B cell (primary cell): ENCODE measurements around the gene SLC25A40.

Experiments used
- CTCF ChIP-seq: fragments of 200-600 bp; IDR thresholded peaks from one replicate; pipeline ENCODE4 v1.8.0; 2022; ENCODE audit warnings: antibody characterized with exemption, mild to moderate bottlenecking
- EZH2 ChIP-seq: IDR thresholded peaks from 2 replicates; pipeline ENCODE4 v1.6.1; 2012; ENCODE audit warnings: borderline replicate concordance, low read depth, mild to moderate bottlenecking, moderate library complexity, low read length; ENCODE audit not compliant: insufficient read depth, poor library complexity, severe bottlenecking

DNA sequence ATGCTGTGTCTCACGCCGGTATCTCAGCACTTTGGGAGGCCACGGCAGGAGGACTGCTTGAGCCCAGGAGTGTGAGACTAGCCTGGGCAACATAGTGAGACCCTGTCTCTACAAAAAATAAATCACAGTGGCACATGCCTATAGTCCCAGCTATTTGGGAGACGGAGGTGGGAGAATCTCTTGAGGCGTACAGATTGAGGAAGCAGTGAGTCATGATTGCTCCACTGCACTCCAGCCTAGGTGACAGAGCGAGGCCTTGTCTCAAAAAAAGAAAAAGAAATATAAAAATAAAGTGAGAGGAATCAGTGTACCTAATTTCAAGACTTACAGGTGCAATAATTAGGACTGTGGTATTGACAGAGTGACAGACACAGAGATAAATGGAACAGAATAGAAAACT, 23.9 kb downstream of the SLC25A40 start:
- TF ChIP-seq CTCF (no peak), EZH2 (no peak)
